Kidney (tissue), 14 donors: ENCODE data around the gene TCF4. TPM values are rescaled to one million over a fixed set of nuclear protein-coding genes. Genes with fewer than 3 reads are reported as not detected.

ENCODE experiments used
- DNase-seq, 5 donors: peaks; one replicate each; pipeline ENCODE4 v3.0.0-alpha.2; 2013 to 2020
- FAIRE-seq: peaks from 2 replicates; lab custom pipeline; 2012; peaks lifted over from hg19 to GRCh38; lab: Jason Lieb, UNC
- H3K27ac ChIP-seq, 2 donors: one replicate each; pipeline ENCODE4 v1.7.0; 2013; ENCODE audit warnings: low read depth in 2 of 2, low read length in 2 of 2, inconsistent platforms in 1 of 2
- H3K27me3 ChIP-seq: one replicate; pipeline ENCODE4 v1.7.1; 2013; ENCODE audit warnings: low read length, inconsistent platforms; ENCODE audit not compliant: control insufficient read depth, insufficient read depth
- H3K36me3 ChIP-seq, 3 donors: one replicate each; pipeline versions ENCODE4 v1.7.0 to v1.7.1; 2013; ENCODE audit warnings: low read length in 3 of 3, control low read depth in 1 of 3, inconsistent platforms in 1 of 3; ENCODE audit not compliant: insufficient read depth in 3 of 3, control insufficient read depth in 2 of 3
- H3K4me1 ChIP-seq, 3 donors: one replicate each; pipeline versions ENCODE4 v1.7.0 to v1.7.1; 2013; ENCODE audit warnings: low read length in 3 of 3, inconsistent platforms in 1 of 3, low read depth in 1 of 3; ENCODE audit not compliant: control insufficient read depth in 2 of 3, insufficient read depth in 2 of 3
- H3K4me3 ChIP-seq, 3 donors: one replicate each; pipeline versions ENCODE4 v1.7.0 to v1.8.1; 2013; ENCODE audit warnings: low read length in 3 of 3, control low read depth in 1 of 3, inconsistent platforms in 1 of 3
- H3K9ac ChIP-seq, 3 donors: one replicate each; pipeline versions ENCODE4 v1.7.0 to v1.7.1; 2013; ENCODE audit warnings: low read length in 3 of 3, control low read depth in 1 of 3, inconsistent platforms in 1 of 3
- H3K9me3 ChIP-seq, 3 donors: one replicate each; pipeline versions ENCODE4 v1.7.0 to v1.7.1; 2013; ENCODE audit warnings: low read length in 3 of 3, control low read depth in 1 of 3, inconsistent platforms in 1 of 3; ENCODE audit not compliant: control insufficient read depth in 2 of 3, insufficient read depth in 1 of 3
- CTCF ChIP-seq: IDR thresholded peaks from 3 replicates; pipeline ENCODE4 v1.5.1; 2012; ENCODE audit warnings: mild to moderate bottlenecking, moderate library complexity, borderline replicate concordance; ENCODE audit not compliant: insufficient read depth; ENCODE audit errors: extremely low read depth
- intact Hi-C: fragments of 100-400 bp; cut with DNase I; formaldehyde crosslinking; loops from one replicate; pipeline ENCODE4 v1.11.1; 2022
- polyA plus RNA-seq: library from polyadenylated mRNA; stranded (reverse); fragments of 350-450 nt; fragmentation: Illumina TruSeq; extraction: RNeasy Lipid Tissue Mini Kit (QIAGEN cat#74804); gene quantifications from one replicate; pipeline ENCODE4 v1.2.3, GENCODE V29; 2014; ENCODE audit warnings: low read depth, low replicate concordance; ENCODE audit not compliant: insufficient read depth
- total RNA-seq: library from RNA; stranded (reverse); fragmentation: NEBNext Ultra II Directional; extraction: Animal tissue kit (Norgen Biotek cat#: 25700); gene quantifications from one replicate; pipeline ENCODE4 v1.2.1, GENCODE V29; 2021
- donor health status: control.
- donor health status: control.
- donor health status: control.
- donor health status: control.
- donor health status: control.
- donor health status: DM: yes; HTN: yes; CAD: no.
- donor health status: Normal renal cell carcinoma (clear cell type).

Gene TCF4
- total and polyA plus RNA-seq, 2 donors from 2014 or later: 4.4 to 60.3 TPM

- intact Hi-C loops: loop anchor here (10.0 kb wide), 1 partner anchor 1147 kb away; no protein-coding TSS in a partner anchor
- Histone ChIP-seq H3K4me3 (no peak overlapping the region), H3K9me3 (no peaks in the 10 kb centered on the region), H3K4me1 (no peaks in the 10 kb centered on the region), H3K36me3 (no peaks in the 10 kb centered on the region), H3K27me3 (no peaks in the 10 kb centered on the region), H3K27ac (no peak overlapping the region), H3K9ac (no peak overlapping the region)
- no peak for DNase-seq
- FAIRE-seq: no peak
- TF ChIP-seq CTCF: no peak
Measured at GRCh38 chr18:55427951-55428350, 160.0 kb downstream of the TCF4 start.

GRCh38 chr18:55425698-55426097 is 162.3 kb downstream of the TCF4 start:
- H3K9ac ChIP-seq: no peak overlapping the region
- no peak for DNase-seq
- H3K4me3 ChIP-seq: no peak overlapping the region
- no peaks in the 10 kb centered on the region for H3K27me3 ChIP-seq
- H3K9me3 ChIP-seq: no peaks in the 10 kb centered on the region
- FAIRE-seq: no peak
- TF ChIP-seq CTCF: no peak
- H3K27ac ChIP-seq: no peak overlapping the region
- H3K36me3 ChIP-seq: no peaks in the 10 kb centered on the region
- H3K4me1 ChIP-seq: no peaks in the 10 kb centered on the region
- intact Hi-C loops: loop anchor here (10.0 kb wide), 1 partner anchor 1149 kb away; no protein-coding TSS in a partner anchor

DNA sequence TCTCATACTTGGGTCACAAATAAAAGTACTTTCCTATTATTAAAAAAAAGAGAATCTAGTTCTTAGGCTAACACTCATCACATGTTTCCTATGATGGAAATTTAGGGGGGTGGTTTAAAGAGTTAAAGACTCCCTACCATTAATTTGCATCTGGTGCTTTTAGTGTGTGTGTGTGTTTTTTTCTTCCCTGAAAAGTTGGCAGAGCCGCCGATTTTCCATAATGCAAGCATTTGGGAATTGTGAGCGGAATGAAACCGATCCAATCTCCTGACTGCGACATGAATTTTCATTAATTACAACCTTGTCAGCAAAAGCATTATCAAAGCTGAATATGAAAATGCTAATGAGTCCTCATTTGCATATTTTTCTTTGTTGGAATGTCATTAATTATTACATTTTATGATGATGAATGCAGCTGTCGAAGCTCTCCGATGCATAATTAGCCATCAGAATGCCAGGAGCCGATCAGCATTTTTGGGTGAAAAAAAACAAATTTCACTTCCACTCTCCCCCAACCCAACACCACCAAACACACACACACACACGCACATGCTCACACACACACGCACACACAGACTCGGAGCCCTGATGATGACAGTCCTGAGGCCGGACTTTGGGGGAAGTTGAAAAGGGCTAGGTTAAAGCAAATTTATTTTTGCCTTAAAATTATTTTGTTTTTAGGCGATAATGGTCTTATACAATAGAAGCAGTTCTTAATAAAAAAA is 165.4 kb downstream of the TCF4 start:
- no peak for TF ChIP-seq CTCF
- intact Hi-C loops: loop anchor here (10.0 kb wide), 1 partner anchor 1152 kb away; no protein-coding TSS in a partner anchor
- Histone ChIP-seq H3K9me3 (no peaks in the 10 kb centered on the region), H3K27ac (no peak overlapping the region), H3K9ac (peak overlapping the region in 1 of 3 donors; percentile 15), H3K36me3 (no peaks in the 10 kb centered on the region), H3K27me3 (no peaks in the 10 kb centered on the region), H3K4me3 (peak overlapping the region; percentile 49 to 54 (median 53)), H3K4me1 (no peaks in the 10 kb centered on the region)
- DNase-seq (peak in 2 of 5 donors; percentile 18 to 75), FAIRE-seq (no peak)
